ENCODE data around the gene ESR1. TPM values are rescaled to one million over a fixed set of nuclear protein-coding genes. Genes with fewer than 3 reads are reported as not detected.

ESR1 gene
- total and polyA plus RNA-seq, 2 experiments from 2014 or later, result 0.09 TPM; not detected in 1

DNA sequence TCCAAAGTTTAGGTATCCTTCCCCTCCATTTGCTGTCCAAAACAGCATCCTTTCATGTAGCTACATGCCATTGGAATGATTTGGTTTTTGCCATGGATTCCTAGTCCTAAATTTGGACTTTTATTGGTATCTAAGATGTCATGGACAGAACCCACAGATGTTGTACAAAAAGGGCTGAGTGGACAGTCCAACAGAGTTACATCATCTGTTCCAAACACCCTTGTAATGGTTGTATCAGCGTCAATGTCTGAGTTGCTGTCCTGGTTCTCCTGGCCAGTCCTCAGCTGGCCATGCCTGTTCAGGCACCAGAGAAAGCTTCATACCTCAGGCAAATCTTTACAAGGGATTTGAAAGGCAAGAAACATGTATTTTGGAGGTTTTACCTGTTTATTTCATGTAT lies 191.3 kb downstream of the ESR1 start:
- Histone ChIP-seq H3K79me2 (ENCODE audit: insufficient read depth) (no peaks in the 10 kb centered on the region), H3K27me3 (replicated peaks; ENCODE audit: insufficient read depth) (no peaks in the 10 kb centered on the region), H3F3A (ENCODE audit: insufficient read depth) (no peaks in the 10 kb centered on the region), H3K9me2 (ENCODE audit: insufficient read depth) (no peaks in the 10 kb centered on the region), H3K9me3 (ENCODE audit: low read depth) (no peaks in the 10 kb centered on the region), H3K36me3 (ENCODE audit: low read depth) (no peaks in the 10 kb centered on the region), H3K4me3 (no peak overlapping the region), H3K4me1 (ENCODE audit: insufficient read depth) (0 out of 2 replicates have a peak, but pooled peaks cover 8% of the 10 kb centered on the region), H4K20me1 (ENCODE audit: insufficient read depth) (no peaks in the 10 kb centered on the region), H2AFZ (no peak overlapping the region), H3K9ac (no peak overlapping the region), H3K27ac (no peak overlapping the region), H3K4me2 (ENCODE audit: unreplicated experiment) (no peak overlapping the region)
- peak; percentile 11 for DNase-seq
- in situ Hi-C loops (cut with MboI), result no loop called here
- WGBS, 2 experiments (ENCODE audit: low coverage in 1 of 2, low lambda C conversion rate in 2 of 2, missing lambda C conversion rate in 2 of 2), result 21 to 36% methylated on average over 1 of the region's 1 CpG
- TF ChIP-seq EZH2 (IDR thresholded peaks at IDR 0.05; ENCODE audit: insufficient read depth, poor library complexity, severe bottlenecking) (no peak), EZH2phosphoT487 (IDR thresholded peaks at IDR 0.05; ENCODE audit: insufficient read depth, low read depth) (no peak)

DNA sequence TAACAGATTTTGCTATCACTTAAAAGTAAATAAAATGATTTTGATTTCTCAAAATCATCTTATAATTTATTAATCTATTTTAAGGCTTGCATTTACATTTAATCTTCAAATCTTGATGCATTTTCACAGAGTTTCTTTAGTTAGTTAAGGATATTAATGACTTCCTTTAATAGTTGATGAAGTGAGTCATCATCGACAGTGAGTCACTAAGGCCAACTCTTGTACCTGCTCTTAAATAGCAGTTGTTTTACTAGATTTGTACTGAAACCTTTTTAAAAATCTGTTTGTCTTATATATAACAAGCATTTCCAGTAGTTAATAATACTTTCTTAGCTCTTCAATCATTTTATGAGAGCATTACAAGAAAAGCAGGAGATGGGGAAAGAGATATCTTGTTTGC lies 191.7 kb downstream of the ESR1 start:
- TF ChIP-seq EZH2phosphoT487 (IDR thresholded peaks at IDR 0.05; ENCODE audit: insufficient read depth, low read depth) (no peak), EZH2 (IDR thresholded peaks at IDR 0.05; ENCODE audit: insufficient read depth, poor library complexity, severe bottlenecking) (no peak)
- Histone ChIP-seq H3K9ac (no peak overlapping the region), H3K9me3 (ENCODE audit: low read depth) (no peaks in the 10 kb centered on the region), H3K79me2 (ENCODE audit: insufficient read depth) (no peaks in the 10 kb centered on the region), H3K4me2 (ENCODE audit: unreplicated experiment) (no peak overlapping the region), H3K27me3 (replicated peaks; ENCODE audit: insufficient read depth) (no peaks in the 10 kb centered on the region), H2AFZ (no peak overlapping the region), H3K4me3 (no peak overlapping the region), H3K9me2 (ENCODE audit: insufficient read depth) (no peaks in the 10 kb centered on the region), H3K4me1 (ENCODE audit: insufficient read depth) (0 out of 2 replicates have a peak, but pooled peaks cover 8% of the 10 kb centered on the region), H3F3A (ENCODE audit: insufficient read depth) (no peaks in the 10 kb centered on the region), H4K20me1 (ENCODE audit: insufficient read depth) (no peaks in the 10 kb centered on the region), H3K36me3 (ENCODE audit: low read depth) (no peaks in the 10 kb centered on the region), H3K27ac (no peak overlapping the region)
- DNase-seq, result peak; percentile 21
- in situ Hi-C loops (cut with MboI), result no loop called here
- WGBS, 2 experiments (ENCODE audit: low coverage in 1 of 2, low lambda C conversion rate in 2 of 2, missing lambda C conversion rate in 2 of 2), result 93 to 97% methylated on average over 1 of the region's 1 CpG

DNA sequence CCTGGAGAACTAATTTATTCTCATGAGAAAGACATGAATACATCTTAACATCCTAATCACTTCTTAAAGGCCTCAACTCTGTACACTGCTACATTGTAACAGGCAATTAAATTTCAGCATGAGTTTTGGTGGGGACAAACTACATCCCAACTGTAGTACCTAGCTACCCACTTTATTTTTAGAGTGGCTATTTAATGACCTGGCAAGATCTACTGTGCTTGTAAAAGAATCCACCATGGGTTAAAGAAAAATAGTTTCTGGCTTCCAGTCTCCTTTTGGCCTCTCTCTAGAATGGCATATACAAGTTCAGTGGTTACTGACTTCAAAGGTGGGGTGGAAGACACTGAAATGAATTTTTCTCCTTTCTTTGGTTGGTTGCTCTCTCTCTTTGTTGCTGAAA lies 193.9 kb downstream of the ESR1 start:
- H3K27ac ChIP-seq, result no peak overlapping the region
- no peak overlapping the region for H3K9ac ChIP-seq
- no peak overlapping the region for H3K4me2 ChIP-seq (ENCODE audit: unreplicated experiment)
- no peaks in the 10 kb centered on the region for H3K36me3 ChIP-seq (ENCODE audit: low read depth)
- no peak for DNase-seq
- H3K9me3 ChIP-seq (ENCODE audit: low read depth), result no peaks in the 10 kb centered on the region
- H3F3A ChIP-seq (ENCODE audit: insufficient read depth), result no peaks in the 10 kb centered on the region
- H3K9me2 ChIP-seq (ENCODE audit: insufficient read depth), result no peaks in the 10 kb centered on the region
- in situ Hi-C loops (cut with MboI), result no loop called here
- H3K27me3 ChIP-seq (replicated peaks; ENCODE audit: insufficient read depth), result no peaks in the 10 kb centered on the region
- H3K4me1 ChIP-seq (ENCODE audit: insufficient read depth), result 0 out of 2 replicates have a peak, but pooled peaks cover 8% of the 10 kb centered on the region
- H2AFZ ChIP-seq, result no peak overlapping the region
- no peaks in the 10 kb centered on the region for H3K79me2 ChIP-seq (ENCODE audit: insufficient read depth)
- no peaks in the 10 kb centered on the region for H4K20me1 ChIP-seq (ENCODE audit: insufficient read depth)
- TF ChIP-seq EZH2phosphoT487 (IDR thresholded peaks at IDR 0.05; ENCODE audit: insufficient read depth, low read depth) (no peak), EZH2 (IDR thresholded peaks at IDR 0.05; ENCODE audit: insufficient read depth, poor library complexity, severe bottlenecking) (no peak)
- no peak overlapping the region for H3K4me3 ChIP-seq

DNA sequence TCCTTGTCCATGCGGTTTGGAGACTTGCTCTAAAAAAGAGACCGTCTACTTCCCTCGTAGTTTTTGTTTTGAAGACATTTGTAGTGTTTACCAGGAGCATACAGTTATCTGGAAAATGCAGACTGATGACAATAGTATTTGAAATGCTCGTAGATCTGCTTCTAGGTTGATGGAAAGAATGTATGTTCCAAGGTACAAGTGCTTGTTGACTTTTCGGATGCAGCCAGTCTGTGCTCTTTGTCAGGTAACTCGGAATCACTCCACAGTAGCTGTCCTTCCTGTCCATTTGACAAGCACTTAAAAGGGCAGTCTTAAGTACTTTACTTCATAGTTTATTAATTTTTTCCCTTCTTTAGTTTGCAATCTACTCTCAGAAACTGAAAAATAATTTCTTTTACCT lies 194.8 kb downstream of the ESR1 start:
- Histone ChIP-seq H3K27me3 (replicated peaks; ENCODE audit: insufficient read depth) (no peaks in the 10 kb centered on the region), H3K36me3 (ENCODE audit: low read depth) (no peaks in the 10 kb centered on the region), H3K27ac (no peak overlapping the region), H3K9me3 (ENCODE audit: low read depth) (no peaks in the 10 kb centered on the region), H3K4me2 (ENCODE audit: unreplicated experiment) (no peak overlapping the region), H3K9me2 (ENCODE audit: insufficient read depth) (no peaks in the 10 kb centered on the region), H3K4me3 (no peak overlapping the region), H2AFZ (no peak overlapping the region), H3F3A (ENCODE audit: insufficient read depth) (no peaks in the 10 kb centered on the region), H3K4me1 (ENCODE audit: insufficient read depth) (0 out of 2 replicates have a peak, but pooled peaks cover 8% of the 10 kb centered on the region), H4K20me1 (ENCODE audit: insufficient read depth) (no peaks in the 10 kb centered on the region), H3K79me2 (ENCODE audit: insufficient read depth) (no peaks in the 10 kb centered on the region), H3K9ac (no peak overlapping the region)
- DNase-seq, result no peak
- TF ChIP-seq EZH2 (IDR thresholded peaks at IDR 0.05; ENCODE audit: insufficient read depth, poor library complexity, severe bottlenecking) (no peak), EZH2phosphoT487 (IDR thresholded peaks at IDR 0.05; ENCODE audit: insufficient read depth, low read depth) (no peak)
- in situ Hi-C loops (cut with MboI), result no loop called here
- 69 to 73% methylated on average over 6 of the region's 6 CpGs for WGBS, 2 experiments (ENCODE audit: low coverage in 1 of 2, low lambda C conversion rate in 2 of 2, missing lambda C conversion rate in 2 of 2)

DNA sequence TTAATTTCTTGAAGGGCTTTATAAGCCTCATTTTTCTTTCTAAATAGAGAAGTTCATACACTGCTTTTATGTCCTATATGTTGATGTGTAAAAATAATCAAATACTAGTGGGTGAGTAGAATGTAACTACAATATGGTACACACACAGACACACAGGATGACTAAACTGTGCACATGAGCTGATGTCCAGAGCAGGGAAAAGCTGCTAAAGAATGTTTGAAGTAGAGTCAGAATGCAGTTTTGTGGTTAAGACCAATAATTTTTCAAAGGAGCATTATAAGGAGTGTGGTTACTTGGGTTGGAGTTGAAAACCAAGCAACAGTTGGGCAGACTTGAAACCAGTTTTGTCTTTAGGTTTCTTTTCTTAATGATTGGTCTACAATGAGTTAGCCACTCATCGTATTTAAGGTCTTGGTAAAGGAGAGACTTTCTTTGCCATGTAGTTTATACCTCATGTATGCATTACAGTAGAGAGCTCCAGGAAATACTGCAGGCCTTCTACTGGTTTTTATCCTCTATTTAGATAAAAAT lies 196.6 kb downstream of the ESR1 start:
- Histone ChIP-seq H3K36me3 (ENCODE audit: low read depth) (no peaks in the 10 kb centered on the region), H3F3A (ENCODE audit: insufficient read depth) (no peaks in the 10 kb centered on the region), H3K9me2 (ENCODE audit: insufficient read depth) (no peaks in the 10 kb centered on the region), H4K20me1 (ENCODE audit: insufficient read depth) (no peaks in the 10 kb centered on the region), H3K27me3 (replicated peaks; ENCODE audit: insufficient read depth) (no peaks in the 10 kb centered on the region), H3K27ac (no peak overlapping the region), H3K79me2 (ENCODE audit: insufficient read depth) (no peaks in the 10 kb centered on the region), H3K9me3 (ENCODE audit: low read depth) (no peaks in the 10 kb centered on the region), H2AFZ (no peak overlapping the region), H3K4me3 (no peak overlapping the region), H3K4me1 (ENCODE audit: insufficient read depth) (0 out of 2 replicates have a peak, but pooled peaks cover 3% of the 10 kb centered on the region), H3K4me2 (ENCODE audit: unreplicated experiment) (no peak overlapping the region), H3K9ac (no peak overlapping the region)
- TF ChIP-seq EZH2phosphoT487 (IDR thresholded peaks at IDR 0.05; ENCODE audit: insufficient read depth, low read depth) (no peak), EZH2 (IDR thresholded peaks at IDR 0.05; ENCODE audit: insufficient read depth, poor library complexity, severe bottlenecking) (no peak)
- WGBS, 2 experiments (ENCODE audit: low coverage in 1 of 2, low lambda C conversion rate in 2 of 2, missing lambda C conversion rate in 2 of 2), result 71 to 88% methylated on average over 1 of the region's 1 CpG
- peak; percentile 22 for DNase-seq
- in situ Hi-C loops (cut with MboI), result no loop called here
